Urothelium cell line (cell line): ENCODE results near the gene TP53INP2.
"Not testable (repeated sequence)": the region's sequence is repeated elsewhere in the genome, so short reads cannot be mapped to it uniquely, and the experiment has no call there.

Experiments
- DNase-seq: peaks from one replicate; pipeline ENCODE4 v3.0.0; 2011; ENCODE audit warnings: low spot score, mixed read lengths
- FAIRE-seq: peaks from 2 replicates; lab custom pipeline; 2011; peaks lifted over from hg19 to GRCh38; lab: Jason Lieb, UNC

Gene TP53INP2

DNA sequence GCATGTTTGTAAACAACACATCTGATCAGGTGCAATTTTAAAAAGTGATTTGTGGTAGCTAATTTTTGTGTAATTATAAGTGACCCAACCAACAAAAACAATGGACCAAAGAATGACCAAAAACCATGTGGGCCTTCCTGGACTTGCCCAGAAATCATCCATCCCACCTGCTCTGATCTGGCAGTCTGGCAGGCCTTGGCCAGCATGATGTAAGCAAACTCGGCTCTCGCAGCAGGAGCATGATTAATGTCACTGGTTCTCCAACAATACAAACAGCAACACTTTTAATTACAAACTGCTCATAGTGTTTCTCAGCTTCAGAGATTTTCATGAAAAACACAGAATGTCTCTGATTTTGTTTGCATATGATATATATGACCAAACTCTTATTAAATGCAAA, 16.1 kb downstream of the TP53INP2 start:
- DNase-seq = no peak
- no peak for FAIRE-seq

DNA sequence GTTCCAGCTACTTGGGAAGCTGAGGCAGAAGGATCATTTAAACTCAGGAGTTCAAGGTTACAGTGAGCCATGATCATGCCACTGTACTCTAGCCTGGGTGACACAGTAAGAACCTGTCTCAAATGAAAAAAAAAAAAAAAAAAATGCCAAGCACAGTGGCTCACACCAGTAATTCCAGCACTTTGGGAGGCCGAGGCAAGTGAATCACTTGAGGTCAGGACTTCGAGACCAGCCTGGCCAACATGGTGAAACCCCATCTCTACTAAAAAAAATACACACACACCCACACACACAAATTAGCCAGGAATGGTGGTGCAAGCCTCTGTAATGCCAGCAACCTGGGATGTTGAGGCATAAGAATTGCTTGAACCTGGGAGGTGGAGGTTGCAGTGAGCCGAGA, 18.4 kb downstream of the TP53INP2 start:
- FAIRE-seq, DNase-seq: not testable (repeated sequence)

DNA sequence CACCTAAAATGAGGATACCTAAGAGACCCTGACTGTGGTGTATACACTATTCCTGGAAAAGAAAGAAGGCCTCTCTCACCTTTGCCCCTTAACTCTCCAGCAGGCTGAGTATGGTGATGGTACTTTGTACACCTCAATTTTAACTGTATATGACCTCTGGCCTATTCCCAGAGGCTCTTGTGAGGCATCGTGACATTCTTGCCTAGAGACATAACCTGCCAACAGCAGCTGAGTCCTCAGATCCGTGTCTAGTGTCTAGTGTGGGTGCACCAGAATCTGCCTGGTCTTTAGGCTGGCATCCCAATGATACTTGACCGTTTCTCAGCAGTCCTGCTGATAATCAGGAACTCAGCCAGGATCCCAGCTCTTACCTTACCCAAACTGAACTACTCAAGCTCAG, 20.0 kb downstream of the TP53INP2 start:
- DNase-seq = no peak
- no peak for FAIRE-seq

DNA sequence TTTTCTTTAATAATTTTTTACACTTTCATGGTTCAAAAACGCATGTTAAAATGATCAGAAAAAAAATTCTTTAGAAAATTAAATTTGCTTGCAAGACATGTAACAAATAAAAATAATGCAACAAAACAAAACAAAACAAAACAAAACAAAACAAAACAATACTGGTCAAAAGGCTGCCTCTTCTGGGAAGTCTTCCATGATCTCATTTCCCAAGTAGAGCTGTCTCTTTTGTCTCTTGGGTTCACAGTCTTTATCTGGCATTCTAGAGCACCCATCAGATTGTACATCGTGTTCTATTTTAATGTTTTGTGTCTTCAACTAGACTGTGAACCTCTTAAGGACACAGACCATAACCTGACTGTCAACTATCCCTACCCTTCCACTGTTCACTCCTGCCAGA, 25.3 kb downstream of the TP53INP2 start:
- FAIRE-seq (no peak), DNase-seq (no peak)

DNA sequence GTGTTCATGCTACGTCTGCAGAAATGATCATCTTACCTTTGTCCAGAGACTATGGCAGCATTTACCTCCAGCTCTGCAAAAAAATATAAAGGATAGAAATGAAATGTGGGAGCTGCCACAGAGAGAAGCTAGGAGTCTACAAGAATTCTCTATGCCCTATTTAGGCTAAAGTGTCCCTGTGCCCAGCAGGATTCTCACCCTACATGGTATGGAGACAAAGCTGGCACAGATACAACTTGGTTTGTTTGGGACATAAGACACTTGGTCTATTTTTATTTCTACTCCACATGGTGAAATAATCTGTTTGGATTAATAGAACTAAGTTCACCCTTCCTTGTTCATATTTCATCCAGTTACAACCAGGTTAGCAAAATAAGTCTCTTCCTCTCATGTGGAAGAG, 28.4 kb downstream of the TP53INP2 start:
- no peak for DNase-seq
- FAIRE-seq = no peak

DNA sequence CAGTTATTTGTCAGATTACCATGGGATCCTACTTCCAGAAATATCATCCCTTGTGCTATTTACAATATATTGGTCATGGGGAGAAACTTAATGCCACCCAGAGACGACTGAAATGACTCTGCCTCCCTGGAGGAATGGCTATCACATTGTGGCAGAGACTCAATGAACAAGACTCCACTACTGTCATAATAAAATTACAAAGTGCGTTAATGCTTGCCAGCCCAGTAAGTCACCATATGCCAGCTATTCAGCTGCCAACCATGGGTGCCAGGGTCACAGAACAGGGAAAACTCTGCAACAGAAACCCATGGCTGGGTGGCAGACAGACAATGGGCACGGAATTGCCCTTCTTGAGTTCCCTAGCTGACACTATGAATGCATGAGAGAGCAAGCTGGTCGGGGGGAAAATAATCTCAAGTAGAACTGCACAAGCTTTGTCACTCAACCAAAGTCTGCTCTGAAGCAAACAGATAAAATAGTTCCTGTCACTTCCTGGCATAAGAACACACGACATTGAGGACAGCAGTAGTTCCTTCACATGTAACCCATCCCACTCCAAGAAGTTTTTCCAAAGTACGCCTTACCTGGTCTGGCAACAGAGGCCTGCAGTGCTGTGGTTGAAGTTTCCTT, 32.1 kb downstream of the TP53INP2 start:
- no peak for DNase-seq
- no peak for FAIRE-seq

DNA sequence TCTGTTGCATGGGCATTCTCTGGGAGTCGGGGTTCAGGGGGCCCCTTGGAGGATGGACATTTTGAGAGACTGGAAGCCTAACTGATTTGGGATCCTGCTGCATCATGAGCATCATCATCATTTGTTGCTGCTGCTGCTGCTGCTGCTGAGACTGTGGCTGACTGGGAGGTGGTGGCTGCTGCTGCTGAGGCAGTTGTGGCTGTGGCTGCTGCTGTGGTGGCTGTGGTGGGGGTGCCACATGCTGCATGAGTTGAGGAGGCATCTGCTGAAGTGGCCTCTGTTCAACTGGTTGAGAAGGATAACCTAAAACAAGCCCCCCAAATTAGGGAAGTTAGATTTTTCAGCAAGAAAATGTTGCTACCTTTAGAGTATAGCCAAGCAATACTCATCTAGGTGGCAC, 38.9 kb downstream of the TP53INP2 start:
- FAIRE-seq = no peak
- DNase-seq = no peak

DNA sequence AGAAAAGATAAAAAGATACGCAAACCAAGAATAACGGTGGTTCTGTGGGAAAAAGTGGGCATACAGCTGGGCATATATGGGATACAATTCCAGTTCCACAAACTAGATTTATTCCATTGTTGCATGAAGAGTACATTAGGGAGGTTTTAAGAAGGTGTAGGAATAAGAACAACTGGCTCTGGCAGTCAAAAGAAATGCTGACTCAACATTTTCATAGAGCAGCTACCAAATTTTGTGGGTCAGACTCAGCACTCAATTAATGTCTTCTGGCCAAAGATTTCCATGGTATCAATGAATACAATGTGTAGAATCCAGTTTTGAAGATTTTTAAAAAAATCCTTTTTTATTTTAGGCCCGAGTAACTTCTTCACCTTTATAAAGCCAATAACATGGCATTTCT, 40.2 kb downstream of the TP53INP2 start:
- DNase-seq = no peak
- FAIRE-seq = no peak

DNA sequence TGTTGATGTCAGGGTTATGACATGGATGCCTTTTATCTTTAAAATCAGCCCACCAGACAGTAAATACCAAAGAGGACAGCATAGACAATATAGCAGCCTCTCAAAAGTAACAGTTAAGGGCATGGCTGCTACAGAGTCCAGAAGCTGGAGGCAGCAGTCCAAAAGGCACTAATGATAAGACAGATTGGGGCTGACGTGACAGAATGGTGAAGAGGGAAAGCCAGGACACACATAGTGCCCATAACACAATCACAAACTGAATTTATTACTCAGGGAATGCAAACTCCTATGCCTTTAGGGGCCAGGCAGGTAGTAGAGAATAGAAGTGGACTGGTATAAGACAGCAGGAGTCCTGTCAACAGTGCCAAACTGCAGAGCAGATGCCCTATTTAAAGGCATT, 40.7 kb downstream of the TP53INP2 start:
- DNase-seq (no peak), FAIRE-seq (no peak)

DNA sequence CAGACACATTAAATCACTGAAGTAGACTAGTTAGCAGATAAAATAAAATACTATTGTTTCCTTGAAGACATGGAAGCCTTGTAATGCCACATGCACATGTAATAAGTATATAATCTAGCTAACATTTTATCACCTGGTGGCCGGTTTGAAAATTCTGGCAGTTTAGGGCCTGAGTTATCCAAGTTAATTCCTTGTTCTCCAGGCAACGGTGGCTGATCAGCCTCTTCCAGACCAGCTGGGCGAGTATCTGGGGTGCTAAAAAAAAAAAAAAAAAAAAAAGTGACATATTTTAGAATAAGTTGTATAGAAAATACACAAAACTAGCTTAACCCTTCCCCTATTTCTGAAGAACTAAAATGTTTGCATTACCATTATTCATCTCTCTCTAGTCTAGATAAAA, 42.5 kb downstream of the TP53INP2 start:
- DNase-seq (no peak), FAIRE-seq (no peak)

DNA sequence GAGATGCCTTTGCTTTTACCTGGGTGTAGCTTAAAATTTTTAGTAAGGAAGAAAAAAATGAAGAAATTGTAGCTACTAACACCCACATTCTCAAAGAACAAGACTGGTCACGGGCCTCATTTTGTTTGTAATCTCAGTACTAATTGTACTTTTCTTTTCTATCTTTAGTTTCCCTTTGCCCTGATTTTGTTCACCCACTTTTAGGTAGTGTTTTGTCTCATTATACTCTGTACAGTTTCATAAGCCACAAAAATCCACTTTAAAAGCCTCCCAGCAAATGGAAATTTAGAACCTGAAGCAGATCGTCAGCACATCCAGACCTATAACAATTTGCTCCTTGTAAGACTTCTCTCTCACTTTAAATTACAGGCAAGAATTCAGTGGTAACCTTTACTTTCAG, 43.3 kb downstream of the TP53INP2 start:
- DNase-seq = no peak
- no peak for FAIRE-seq

DNA sequence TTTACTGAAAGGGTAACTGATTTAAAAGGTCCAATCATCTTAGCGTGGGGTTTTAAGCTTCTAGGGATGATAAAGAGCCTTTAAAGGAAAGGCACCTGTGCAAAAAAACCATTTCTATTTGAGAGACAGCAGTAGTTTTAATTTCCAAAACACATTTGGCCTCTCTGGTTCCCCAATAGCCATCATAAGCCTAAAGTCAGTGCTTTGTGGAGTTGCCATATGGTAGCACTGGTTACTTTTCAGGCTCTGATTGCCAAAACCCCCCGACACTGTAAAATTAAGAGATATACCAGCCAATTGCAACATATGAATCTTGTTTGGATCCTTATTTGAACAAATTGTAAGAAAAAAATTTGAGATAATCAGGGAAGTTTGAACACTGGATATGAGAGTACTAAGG, 44.6 kb downstream of the TP53INP2 start:
- FAIRE-seq = no peak
- no peak for DNase-seq

DNA sequence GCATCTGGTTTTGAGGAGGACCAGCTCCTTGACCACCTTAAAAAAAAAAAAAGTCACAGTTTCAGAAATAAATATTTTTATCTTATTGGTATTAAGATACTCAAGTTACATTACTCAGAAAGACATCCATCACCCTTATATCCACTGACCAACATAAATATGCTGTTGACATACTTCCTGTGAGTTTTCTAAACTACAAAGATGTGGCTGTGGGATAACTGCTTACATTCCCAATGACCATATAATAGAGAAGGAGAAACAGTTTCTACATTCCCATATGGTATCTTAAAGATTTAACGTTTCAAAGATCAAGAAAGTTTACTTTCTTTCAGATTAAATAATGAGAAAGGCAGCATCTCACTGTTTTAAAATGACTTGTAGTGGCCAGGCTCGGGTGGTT, 46.3 kb downstream of the TP53INP2 start:
- DNase-seq (no peak), FAIRE-seq (no peak)

DNA sequence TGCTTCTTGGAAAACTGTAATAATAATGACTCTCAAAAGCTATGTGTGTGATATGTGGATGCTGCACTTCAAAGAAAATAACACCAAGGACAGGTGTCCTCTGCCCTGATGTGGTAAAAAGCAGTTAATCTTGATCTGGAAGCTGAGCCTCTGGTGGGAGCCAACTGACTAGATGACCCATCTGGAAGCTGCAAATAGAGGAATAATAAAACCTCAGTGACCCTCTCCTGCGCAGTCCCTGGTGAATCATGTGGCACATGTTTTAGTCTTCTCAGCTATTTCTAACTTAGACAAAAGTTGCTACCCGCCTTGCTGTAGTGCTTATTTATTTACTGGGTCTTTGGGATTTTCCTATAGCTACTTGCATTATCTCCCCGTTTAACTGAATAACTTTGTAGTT, 47.3 kb downstream of the TP53INP2 start:
- FAIRE-seq (no peak), DNase-seq (no peak)

DNA sequence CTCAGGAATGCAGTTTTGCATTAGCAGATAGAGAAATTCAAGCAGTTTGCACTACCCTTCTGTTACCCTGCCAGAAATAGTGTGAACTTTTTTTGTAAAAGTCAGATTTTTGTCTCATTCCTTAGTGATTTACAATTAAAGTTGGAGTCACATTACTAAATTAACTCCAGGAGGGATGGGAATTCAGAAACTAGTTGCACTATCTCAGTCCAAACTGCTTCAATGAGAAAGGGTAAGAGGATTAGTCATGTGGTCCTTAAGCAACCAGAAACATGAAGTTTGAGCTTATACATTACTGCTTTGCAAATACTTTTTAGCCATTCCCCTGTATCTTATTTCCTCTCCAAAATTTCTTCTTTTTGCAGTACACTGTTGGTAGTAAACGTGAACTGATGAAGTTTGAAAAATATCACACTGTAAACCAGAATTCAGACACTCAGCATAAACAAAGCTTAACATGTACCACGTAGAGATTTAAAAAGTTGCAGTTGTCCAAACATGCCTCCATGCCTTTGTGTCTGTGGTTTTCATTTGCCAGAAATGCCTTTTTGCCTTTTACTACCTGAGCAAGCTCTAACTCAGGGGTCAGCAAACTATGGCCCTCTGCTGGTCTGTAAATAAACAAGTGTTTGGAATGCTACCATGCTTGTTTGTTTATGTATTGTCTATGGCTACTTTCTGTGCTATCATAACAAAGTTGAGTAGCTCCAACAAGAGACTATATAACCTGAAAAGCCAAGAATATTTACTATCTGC, 49.7 kb downstream of the TP53INP2 start:
- no peak for FAIRE-seq
- no peak for DNase-seq

DNA sequence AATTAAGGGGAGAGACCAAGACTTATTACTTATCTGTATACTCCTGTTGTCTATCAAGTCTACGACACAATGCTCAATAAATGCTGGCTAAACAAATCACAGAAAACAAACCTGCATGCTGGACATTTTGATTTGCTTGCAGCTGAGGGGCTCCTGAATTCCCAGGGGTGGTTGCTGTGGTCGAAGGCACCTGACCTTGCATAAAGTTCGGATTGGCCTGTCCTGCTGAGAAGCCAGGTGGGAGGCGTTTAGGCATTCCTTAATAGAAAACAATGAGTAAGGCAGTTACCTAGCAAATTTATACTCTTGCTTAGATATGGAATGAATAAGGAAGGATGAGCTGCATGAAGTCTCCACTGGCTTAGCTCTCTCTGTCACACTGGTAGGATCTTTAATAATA, 50.5 kb downstream of the TP53INP2 start:
- DNase-seq (no peak), FAIRE-seq (no peak)

DNA sequence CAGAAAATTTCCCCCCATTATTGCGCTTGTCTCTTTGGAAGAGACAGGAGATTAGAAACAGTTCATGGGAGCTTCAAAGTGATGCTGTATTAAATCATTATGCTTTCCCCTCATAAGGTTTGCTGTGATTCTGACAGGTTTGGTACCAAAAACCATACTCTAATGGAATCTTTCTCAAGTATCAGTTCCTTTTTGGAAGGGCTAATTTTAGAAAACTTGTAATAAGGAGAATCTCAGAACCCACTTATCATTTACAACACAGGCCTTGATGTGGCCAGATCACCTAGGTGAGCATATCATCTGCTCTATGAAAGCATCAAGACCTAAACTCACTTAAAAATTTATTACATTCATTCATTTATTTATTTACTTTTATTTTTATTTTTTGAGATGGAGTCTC, 51.2 kb downstream of the TP53INP2 start:
- FAIRE-seq (no peak), DNase-seq (no peak)

DNA sequence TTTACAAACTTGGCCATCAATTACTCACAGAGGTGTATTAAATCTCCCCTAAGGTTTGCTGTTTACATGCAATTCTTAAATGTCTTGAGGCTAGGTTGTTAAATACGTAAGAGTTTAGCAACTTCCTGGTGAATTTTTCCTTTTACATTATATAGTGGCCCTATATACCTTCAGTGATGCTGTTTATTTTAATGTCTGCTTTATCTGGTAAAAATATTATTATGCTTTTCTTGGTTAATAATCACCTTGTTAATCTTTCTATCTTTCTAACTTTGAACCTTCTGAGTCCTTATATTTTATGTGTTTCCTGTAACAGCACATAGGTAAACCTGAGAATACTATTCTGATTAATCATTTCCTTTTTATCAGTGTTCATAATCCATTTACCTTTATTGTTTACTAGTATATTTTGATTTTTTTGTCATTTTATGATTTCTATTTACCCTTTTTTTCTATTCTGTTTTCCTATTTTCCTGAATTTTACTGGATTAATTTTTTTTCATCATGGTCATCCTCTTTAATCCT, 57.9 kb downstream of the TP53INP2 start:
- FAIRE-seq (no peak), DNase-seq (no peak)
